ENCODE measurements around the gene HVCN1.

DNA sequence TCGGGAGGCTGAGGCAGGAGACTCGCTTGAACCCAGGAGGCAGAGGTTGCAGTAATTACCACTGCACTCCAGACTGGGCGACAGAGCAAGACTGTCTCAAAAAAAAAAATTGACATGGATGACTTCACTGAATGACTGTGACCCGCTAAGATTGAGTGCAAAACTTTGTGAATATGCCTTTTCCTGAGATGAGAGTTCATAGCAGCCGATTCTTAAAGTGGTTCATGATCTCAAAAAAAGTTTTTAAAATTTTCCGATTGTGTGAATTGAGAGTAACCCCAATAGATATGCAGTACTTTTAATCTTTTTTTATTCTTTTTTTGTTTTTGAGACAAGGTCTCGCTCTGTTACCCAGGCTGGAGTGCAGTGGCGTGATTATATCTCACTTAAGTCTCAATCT, 73.7 kb downstream of the HVCN1 start:
- TF ChIP-seq CTCF (IDR thresholded peaks at IDR 0.05): no peak
- no peak for TF ChIP-seq POLR2A (IDR thresholded peaks at IDR 0.05)
- TF ChIP-seq POLR2AphosphoS5 (IDR thresholded peaks at IDR 0.05): no peak
